GM18858 (cell line): ENCODE measurements around the gene PPP2R3B.

Experiments used
- ATAC-seq: cut with Tn5 transposase; IDR thresholded peaks from one replicate; pipeline ENCODE4 v1.9.1; 2021; ENCODE audit not compliant: unreplicated experiment

Gene PPP2R3B

GRCh38 chrX:370963-371745 lies 15.6 kb downstream of the PPP2R3B start:
- no peak for ATAC-seq

GRCh38 chrX:370244-370962 lies 16.3 kb downstream of the PPP2R3B start:
- no peak for ATAC-seq

GRCh38 chrX:369563-370101 lies 17.1 kb downstream of the PPP2R3B start:
- no peak for ATAC-seq

GRCh38 chrX:368811-369562 lies 17.7 kb downstream of the PPP2R3B start:
- no peak for ATAC-seq

GRCh38 chrX:367866-368265 lies 18.8 kb downstream of the PPP2R3B start:
- no peak for ATAC-seq

- no peak for ATAC-seq
Measured at GRCh38 chrX:367349-367748, 19.4 kb downstream of the PPP2R3B start.

GRCh38 chrX:363621-364375 lies 22.9 kb downstream of the PPP2R3B start:
- no peak for ATAC-seq

GRCh38 chrX:362937-363620 lies 23.6 kb downstream of the PPP2R3B start:
- ATAC-seq = no peak

- no peak for ATAC-seq
Measured at GRCh38 chrX:362351-362750, 24.4 kb downstream of the PPP2R3B start.

GRCh38 chrX:361231-362145 lies 25.2 kb downstream of the PPP2R3B start:
- no peak for ATAC-seq

- ATAC-seq = no peak
Measured at GRCh38 chrX:360496-361150, 26.1 kb downstream of the PPP2R3B start.

GRCh38 chrX:358651-359143 lies 28.0 kb downstream of the PPP2R3B start:
- ATAC-seq = no peak

GRCh38 chrX:357693-358471 lies 28.8 kb downstream of the PPP2R3B start:
- no peak for ATAC-seq

- no peak for ATAC-seq
Measured at GRCh38 chrX:357035-357692, 29.5 kb downstream of the PPP2R3B start.

- ATAC-seq = no peak
Measured at GRCh38 chrX:356385-357034, 30.2 kb downstream of the PPP2R3B start.

- ATAC-seq = no peak
Measured at GRCh38 chrX:355329-356050, 31.2 kb downstream of the PPP2R3B start.
